ENCODE results near the gene OCLN.
"Not testable (repeated sequence)": the region's sequence is repeated elsewhere in the genome, so short reads cannot be mapped to it uniquely, and the experiment has no call there.

The OCLN gene

GRCh38 chr5:69530561-69531405, 38.2 kb downstream of the OCLN start:
- no peak overlapping the region for H3K14ac ChIP-seq (ENCODE audit: low read length in 2 of 2)
- H2AK5ac ChIP-seq (ENCODE audit: low read length, severe bottlenecking) = no peak overlapping the region
- no peaks in the 10 kb centered on the region for H3K79me1 ChIP-seq (replicated peaks; ENCODE audit: low read length, poor library complexity, severe bottlenecking)
- no peak overlapping the region for H2BK12ac ChIP-seq (ENCODE audit: low read length in 2 of 2)
- no peak overlapping the region for H3K4me3 ChIP-seq (ENCODE audit: insufficient read depth in 1 of 2, low read depth in 1 of 2, low read length in 2 of 2)
- H4K8ac ChIP-seq (ENCODE audit: low read length) = no peak overlapping the region
- H2BK5ac ChIP-seq (ENCODE audit: low read depth, low read length, poor library complexity, severe bottlenecking) = no peak overlapping the region
- no peak overlapping the region for H2AFZ ChIP-seq (ENCODE audit: low read depth, low read length)
- no peak overlapping the region for H3K23ac ChIP-seq (ENCODE audit: low read length in 2 of 2)
- H3K27ac ChIP-seq (ENCODE audit: low read length, poor library complexity, severe bottlenecking) = no peak overlapping the region
- no peak overlapping the region for H2BK120ac ChIP-seq (ENCODE audit: low read depth, low read length)
- H3K4me1 ChIP-seq (ENCODE audit: control insufficient read depth, insufficient read depth, low read depth, low read length) = no peaks in the 10 kb centered on the region
- no peaks in the 10 kb centered on the region for H3K9me3 ChIP-seq (ENCODE audit: control insufficient read depth, low read length)
- H3K36me3 ChIP-seq (ENCODE audit: control insufficient read depth in 1 of 2, insufficient read depth in 2 of 2, low read depth in 1 of 2, low read length in 2 of 2) = no peaks in the 10 kb centered on the region
- H3K4me2 ChIP-seq (ENCODE audit: low read length, poor library complexity, severe bottlenecking) = no peak overlapping the region
- no peak overlapping the region for H4K91ac ChIP-seq (ENCODE audit: low read length)
- H3K18ac ChIP-seq (ENCODE audit: low read depth in 1 of 2, low read length in 2 of 2) = no peak overlapping the region
- no peak overlapping the region for H3K4ac ChIP-seq (ENCODE audit: low read depth in 1 of 2, low read length in 2 of 2)
- no peaks in the 10 kb centered on the region for H3K27me3 ChIP-seq (ENCODE audit: control insufficient read depth in 1 of 2, insufficient read depth in 1 of 2, low read length in 2 of 2)
- WGBS = 90% methylated on average over 7 of the region's 7 CpGs
- no peak overlapping the region for H3K9ac ChIP-seq (ENCODE audit: low read length)
- no peak for DNase-seq
- no peak overlapping the region for H2BK15ac ChIP-seq (ENCODE audit: low read depth, poor library complexity, severe bottlenecking)

GRCh38 chr5:69531406-69531801, 38.8 kb downstream of the OCLN start:
- Histone ChIP-seq H4K91ac (ENCODE audit: low read length) (no peak overlapping the region), H2BK12ac (ENCODE audit: low read length in 2 of 2) (no peak overlapping the region), H2BK5ac (ENCODE audit: low read depth, low read length, poor library complexity, severe bottlenecking) (no peak overlapping the region), H2BK120ac (ENCODE audit: low read depth, low read length) (no peak overlapping the region), H3K4me1 (ENCODE audit: control insufficient read depth, insufficient read depth, low read depth, low read length) (no peaks in the 10 kb centered on the region), H3K14ac (ENCODE audit: low read length in 2 of 2) (no peak overlapping the region), H3K27me3 (ENCODE audit: control insufficient read depth in 1 of 2, insufficient read depth in 1 of 2, low read length in 2 of 2) (no peaks in the 10 kb centered on the region), H3K36me3 (ENCODE audit: control insufficient read depth in 1 of 2, insufficient read depth in 2 of 2, low read depth in 1 of 2, low read length in 2 of 2) (no peaks in the 10 kb centered on the region), H2AK5ac (ENCODE audit: low read length, severe bottlenecking) (no peak overlapping the region), H3K79me1 (replicated peaks; ENCODE audit: low read length, poor library complexity, severe bottlenecking) (no peaks in the 10 kb centered on the region), H3K9ac (ENCODE audit: low read length) (no peak overlapping the region), H2AFZ (ENCODE audit: low read depth, low read length) (no peak overlapping the region), H4K8ac (ENCODE audit: low read length) (no peak overlapping the region), H3K23ac (ENCODE audit: low read length in 2 of 2) (no peak overlapping the region), H3K4me3 (ENCODE audit: insufficient read depth in 1 of 2, low read depth in 1 of 2, low read length in 2 of 2) (no peak overlapping the region), H3K18ac (ENCODE audit: low read depth in 1 of 2, low read length in 2 of 2) (no peak overlapping the region), H3K9me3 (ENCODE audit: control insufficient read depth, low read length) (no peaks in the 10 kb centered on the region), H2BK15ac (ENCODE audit: low read depth, poor library complexity, severe bottlenecking) (no peak overlapping the region), H3K4ac (ENCODE audit: low read depth in 1 of 2, low read length in 2 of 2) (no peak overlapping the region), H3K27ac (ENCODE audit: low read length, poor library complexity, severe bottlenecking) (no peak overlapping the region), H3K4me2 (ENCODE audit: low read length, poor library complexity, severe bottlenecking) (no peak overlapping the region)
- no peak for DNase-seq
- 98% methylated on average over 2 of the region's 3 CpGs for WGBS

GRCh38 chr5:69537911-69538310, 45.3 kb downstream of the OCLN start:
- not testable (repeated sequence) for H3K27ac ChIP-seq (ENCODE audit: low read length, poor library complexity, severe bottlenecking); H2AK5ac ChIP-seq (ENCODE audit: low read length, severe bottlenecking); H3K79me1 ChIP-seq (replicated peaks; ENCODE audit: low read length, poor library complexity, severe bottlenecking); H3K4me1 ChIP-seq (ENCODE audit: control insufficient read depth, insufficient read depth, low read depth, low read length); H3K36me3 ChIP-seq (ENCODE audit: control insufficient read depth in 1 of 2, insufficient read depth in 2 of 2, low read depth in 1 of 2, low read length in 2 of 2); H2BK120ac ChIP-seq (ENCODE audit: low read depth, low read length); H3K14ac ChIP-seq (ENCODE audit: low read length in 2 of 2); H3K4me3 ChIP-seq (ENCODE audit: insufficient read depth in 1 of 2, low read depth in 1 of 2, low read length in 2 of 2); H3K27me3 ChIP-seq (ENCODE audit: control insufficient read depth in 1 of 2, insufficient read depth in 1 of 2, low read length in 2 of 2); H3K9ac ChIP-seq (ENCODE audit: low read length); H3K9me3 ChIP-seq (ENCODE audit: control insufficient read depth, low read length); H2BK5ac ChIP-seq (ENCODE audit: low read depth, low read length, poor library complexity, severe bottlenecking); H2BK12ac ChIP-seq (ENCODE audit: low read length in 2 of 2); H3K18ac ChIP-seq (ENCODE audit: low read depth in 1 of 2, low read length in 2 of 2); H3K4me2 ChIP-seq (ENCODE audit: low read length, poor library complexity, severe bottlenecking); H4K91ac ChIP-seq (ENCODE audit: low read length); H4K8ac ChIP-seq (ENCODE audit: low read length); H2BK15ac ChIP-seq (ENCODE audit: low read depth, poor library complexity, severe bottlenecking); DNase-seq; H3K4ac ChIP-seq (ENCODE audit: low read depth in 1 of 2, low read length in 2 of 2); H3K23ac ChIP-seq (ENCODE audit: low read length in 2 of 2); H2AFZ ChIP-seq (ENCODE audit: low read depth, low read length)
- no CpG with 5 or more reads among the region's 3 CpGs for WGBS

- H2AK5ac ChIP-seq (ENCODE audit: low read length, severe bottlenecking); H2BK15ac ChIP-seq (ENCODE audit: low read depth, poor library complexity, severe bottlenecking); H2BK12ac ChIP-seq (ENCODE audit: low read length in 2 of 2); H3K4ac ChIP-seq (ENCODE audit: low read depth in 1 of 2, low read length in 2 of 2); H2AFZ ChIP-seq (ENCODE audit: low read depth, low read length); H3K4me1 ChIP-seq (ENCODE audit: control insufficient read depth, insufficient read depth, low read depth, low read length); H3K14ac ChIP-seq (ENCODE audit: low read length in 2 of 2); H4K8ac ChIP-seq (ENCODE audit: low read length); H3K9ac ChIP-seq (ENCODE audit: low read length); H3K23ac ChIP-seq (ENCODE audit: low read length in 2 of 2); H2BK5ac ChIP-seq (ENCODE audit: low read depth, low read length, poor library complexity, severe bottlenecking); DNase-seq; H3K27ac ChIP-seq (ENCODE audit: low read length, poor library complexity, severe bottlenecking); H3K4me3 ChIP-seq (ENCODE audit: insufficient read depth in 1 of 2, low read depth in 1 of 2, low read length in 2 of 2); H4K91ac ChIP-seq (ENCODE audit: low read length); H3K79me1 ChIP-seq (replicated peaks; ENCODE audit: low read length, poor library complexity, severe bottlenecking); H3K18ac ChIP-seq (ENCODE audit: low read depth in 1 of 2, low read length in 2 of 2); H3K36me3 ChIP-seq (ENCODE audit: control insufficient read depth in 1 of 2, insufficient read depth in 2 of 2, low read depth in 1 of 2, low read length in 2 of 2); H3K9me3 ChIP-seq (ENCODE audit: control insufficient read depth, low read length); H3K27me3 ChIP-seq (ENCODE audit: control insufficient read depth in 1 of 2, insufficient read depth in 1 of 2, low read length in 2 of 2); H3K4me2 ChIP-seq (ENCODE audit: low read length, poor library complexity, severe bottlenecking); H2BK120ac ChIP-seq (ENCODE audit: low read depth, low read length): not testable (repeated sequence)
- no CpG with 5 or more reads among the region's 2 CpGs for WGBS
Observed at GRCh38 chr5:69538735-69539134, 46.1 kb downstream of the OCLN start.
